ENCODE measurements around the gene SCARB1.

The SCARB1 gene

DNA sequence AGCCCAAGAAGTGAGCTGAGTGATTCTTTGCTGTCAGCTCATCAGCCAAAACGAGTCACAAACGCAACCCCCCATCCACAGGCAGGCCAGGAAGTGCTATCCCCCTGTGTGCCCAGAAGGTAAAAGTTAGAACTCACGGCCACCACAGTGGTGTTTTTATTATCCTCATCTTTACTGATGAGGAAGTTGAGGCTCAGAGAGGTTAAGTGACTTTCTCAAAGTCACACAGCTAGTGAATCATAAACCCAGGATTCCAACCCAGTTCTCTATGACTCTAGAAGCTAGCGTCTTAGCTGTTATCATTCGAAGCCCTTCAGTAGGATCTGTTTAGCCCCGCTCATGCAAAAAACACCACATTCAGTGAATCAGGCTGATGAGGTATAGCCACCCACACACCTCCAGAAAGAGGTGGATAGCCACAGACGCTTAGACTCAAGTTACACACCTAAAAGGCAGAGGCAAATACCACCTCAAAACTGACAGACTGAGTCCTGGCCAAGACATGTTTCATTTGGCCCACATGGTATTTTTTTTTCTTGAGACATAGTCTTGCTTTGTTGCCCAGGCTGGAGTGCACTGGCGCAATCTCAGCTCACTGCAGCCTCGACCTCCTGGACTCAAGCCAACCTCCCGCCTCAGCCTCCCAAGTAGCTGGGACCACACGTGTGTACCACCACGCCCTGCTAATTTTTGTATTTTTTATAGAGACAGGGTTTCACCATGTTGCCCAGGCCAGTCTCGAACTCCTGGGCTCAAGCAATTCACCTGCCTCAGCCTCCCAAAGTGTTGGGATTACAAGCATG lies 100.7 kb downstream of the SCARB1 start:
- no peak for DNase-seq (ENCODE audit: low read depth in 1 of 2, low spot score in 1 of 2)

DNA sequence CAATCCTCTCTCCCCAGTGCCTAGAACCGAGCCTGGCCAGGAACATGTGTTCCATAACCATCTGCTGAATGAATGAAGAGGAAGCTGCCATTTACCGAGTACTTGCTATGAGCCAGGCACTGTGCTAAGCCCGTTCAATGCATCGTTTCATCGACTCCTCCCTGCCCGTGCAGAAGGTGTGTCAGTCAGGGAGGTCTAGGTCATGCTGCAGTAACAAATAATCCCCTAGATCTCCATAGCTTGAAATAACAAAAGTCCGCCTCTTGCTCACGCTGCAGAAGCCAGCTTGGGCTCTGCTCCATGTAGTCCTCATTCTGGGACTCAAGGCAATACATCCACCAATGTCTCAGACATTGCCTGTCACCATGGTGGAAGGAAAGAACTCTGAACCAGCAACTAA lies 101.3 kb downstream of the SCARB1 start:
- DNase-seq (ENCODE audit: low read depth in 1 of 2, low spot score in 1 of 2), result no peak

DNA sequence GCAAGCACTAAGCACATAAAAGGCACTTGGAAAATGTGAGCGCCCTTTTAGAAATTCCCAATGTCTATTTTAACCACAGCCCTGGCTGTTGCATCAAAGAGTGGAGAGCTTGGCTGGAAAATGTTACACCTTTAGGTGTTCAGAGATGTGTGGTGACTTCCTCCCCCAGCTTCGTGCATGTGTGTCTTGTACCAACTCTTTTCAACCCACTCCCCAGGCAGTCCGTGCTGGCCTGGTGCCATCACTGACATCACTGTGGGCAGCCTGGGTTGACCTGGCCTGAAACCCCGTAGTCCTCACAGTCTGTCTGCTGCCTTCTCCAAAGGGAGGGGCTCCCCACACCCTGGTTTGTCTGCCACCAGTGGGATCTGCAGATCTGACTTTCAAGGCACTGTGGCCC lies 101.8 kb downstream of the SCARB1 start:
- no peak for DNase-seq (ENCODE audit: low read depth in 1 of 2, low spot score in 1 of 2)

DNA sequence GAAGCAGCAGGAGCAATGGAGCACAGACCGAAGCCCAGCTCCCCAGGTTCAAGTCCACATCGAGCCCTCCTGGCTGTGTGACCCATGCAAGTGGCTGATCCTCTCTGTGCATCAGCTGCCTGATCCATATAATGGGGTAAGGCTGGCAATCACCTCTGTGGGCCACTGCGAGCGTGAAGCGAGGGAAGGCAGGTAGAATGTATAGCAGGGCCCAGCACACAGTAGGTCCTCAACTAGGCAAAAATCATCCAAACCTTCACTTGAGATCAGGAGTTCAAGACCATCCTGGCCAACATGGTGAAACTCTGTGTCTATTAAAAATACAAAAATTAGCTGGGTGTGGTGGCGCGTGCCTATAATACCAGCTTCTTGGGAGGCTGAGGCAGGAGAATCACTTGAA lies 102.6 kb downstream of the SCARB1 start:
- DNase-seq (ENCODE audit: low read depth in 1 of 2, low spot score in 1 of 2), result no peak

DNA sequence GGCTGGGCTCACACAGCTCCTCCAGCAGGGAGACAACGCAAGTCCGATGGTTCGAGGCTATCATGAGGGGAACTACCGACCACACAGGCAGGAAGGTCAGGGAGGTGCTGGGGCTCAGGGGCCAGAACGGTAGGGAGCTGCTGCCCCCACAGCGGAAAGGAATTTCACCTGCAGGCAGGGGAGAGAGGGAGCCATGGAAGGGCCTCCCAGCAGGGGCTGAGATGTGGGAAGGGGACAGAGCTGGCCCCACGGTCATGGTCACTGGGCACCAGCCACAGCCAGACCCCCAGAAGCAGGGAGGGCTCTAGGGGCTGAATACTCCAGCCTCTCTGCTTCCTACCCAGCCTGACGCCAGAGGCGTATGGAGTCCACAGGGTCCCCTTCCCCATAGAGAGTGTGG lies 103.1 kb downstream of the SCARB1 start:
- no peak for DNase-seq (ENCODE audit: low read depth in 1 of 2, low spot score in 1 of 2)

DNA sequence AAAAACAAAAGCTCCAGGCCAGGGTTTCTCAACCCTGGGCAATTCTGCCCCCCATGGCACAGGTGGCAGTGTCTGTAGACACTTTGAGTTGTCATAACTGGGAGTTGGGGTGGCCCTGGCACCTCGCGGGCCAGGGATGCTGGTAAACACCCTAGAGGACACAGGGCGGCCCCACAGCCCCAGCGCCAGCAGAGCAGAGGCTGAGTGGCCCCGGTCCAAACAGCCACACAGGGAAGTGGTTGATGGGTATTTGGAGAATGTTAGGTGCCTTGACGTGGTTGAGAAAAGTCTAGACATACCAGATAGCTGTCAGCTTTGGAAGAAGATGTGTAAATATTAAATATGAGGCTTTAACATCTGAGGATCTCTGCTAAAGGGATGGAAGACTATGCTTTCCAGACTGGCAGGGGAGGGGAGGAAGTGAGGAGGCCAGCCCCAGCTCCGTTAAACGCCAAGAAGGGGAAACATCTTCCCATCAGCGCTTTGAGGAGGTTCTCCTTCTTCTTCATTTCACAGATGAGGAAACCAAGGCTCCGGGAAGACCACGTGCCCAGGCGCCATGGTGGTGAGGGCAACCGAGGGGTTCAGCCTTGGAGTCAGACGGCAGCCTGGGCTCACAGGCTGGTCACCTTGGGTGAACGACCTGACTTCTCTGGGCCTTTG lies 103.7 kb downstream of the SCARB1 start:
- no peak for DNase-seq (ENCODE audit: low read depth in 1 of 2, low spot score in 1 of 2)

DNA sequence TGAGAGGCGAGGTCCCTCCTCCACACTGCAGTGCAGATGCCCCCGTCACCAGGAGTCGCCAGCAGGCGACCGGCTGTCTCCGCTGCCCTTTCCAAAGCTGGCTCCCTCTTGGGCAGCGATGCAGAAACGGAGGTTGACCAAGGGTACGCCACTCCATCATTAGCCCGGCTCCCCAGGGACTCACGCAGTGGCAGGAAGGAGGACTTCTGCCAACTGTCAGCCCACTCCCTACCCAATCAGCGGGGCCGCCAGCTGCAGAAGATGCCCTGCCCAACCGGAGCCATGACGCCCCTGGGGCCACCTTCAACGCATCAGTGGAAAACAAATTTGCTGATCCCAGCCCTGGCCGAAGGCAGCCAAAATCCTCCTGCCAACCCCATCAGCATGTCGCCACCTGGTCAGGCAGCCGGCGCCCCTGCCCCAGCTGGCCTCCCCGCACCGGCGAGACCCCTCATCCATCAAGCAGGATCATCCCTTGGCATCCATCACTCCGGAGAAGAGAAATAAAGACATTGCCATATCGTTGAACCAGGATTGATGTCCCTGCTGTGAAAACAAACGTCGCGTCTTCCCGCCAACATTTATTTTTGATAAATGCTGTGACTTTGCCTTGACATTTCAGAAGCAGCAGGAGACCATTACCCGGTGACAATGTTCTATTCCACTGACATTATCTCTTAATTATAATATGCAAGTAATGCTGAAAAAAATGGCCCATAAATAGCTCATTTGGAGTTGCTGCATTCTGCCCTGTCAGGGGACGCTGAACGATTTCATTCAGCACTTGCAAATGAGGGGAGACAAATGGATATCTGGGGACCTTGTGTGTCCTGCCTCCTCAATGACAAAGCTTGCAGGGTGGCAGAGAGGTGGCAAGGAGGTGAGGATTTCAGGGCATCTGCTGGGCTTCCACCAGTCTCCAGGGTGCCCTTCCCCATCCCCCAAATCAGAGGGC lies 105.1 kb downstream of the SCARB1 start:
- DNase-seq (ENCODE audit: low read depth in 1 of 2, low spot score in 1 of 2), result no peak

DNA sequence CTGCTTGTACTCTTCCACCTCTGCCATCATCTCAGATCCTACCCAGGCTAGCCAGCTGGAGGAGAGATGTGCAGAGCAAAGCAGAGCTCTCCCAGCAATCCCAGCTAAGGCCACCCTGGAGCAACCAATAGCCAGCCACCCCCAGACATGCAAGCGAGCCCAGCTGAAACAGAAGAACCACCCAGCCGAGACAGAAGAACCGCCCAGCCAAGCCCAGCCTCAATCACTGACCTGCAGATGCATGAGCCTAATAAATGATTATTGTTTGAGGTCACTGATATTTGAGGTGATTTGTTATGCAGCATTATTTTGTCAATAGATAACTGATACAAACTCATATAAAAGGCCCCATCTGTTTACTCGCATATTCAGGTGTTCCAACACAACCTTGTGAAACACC lies 106.3 kb downstream of the SCARB1 start:
- no peak for DNase-seq (ENCODE audit: low read depth in 1 of 2, low spot score in 1 of 2)

DNA sequence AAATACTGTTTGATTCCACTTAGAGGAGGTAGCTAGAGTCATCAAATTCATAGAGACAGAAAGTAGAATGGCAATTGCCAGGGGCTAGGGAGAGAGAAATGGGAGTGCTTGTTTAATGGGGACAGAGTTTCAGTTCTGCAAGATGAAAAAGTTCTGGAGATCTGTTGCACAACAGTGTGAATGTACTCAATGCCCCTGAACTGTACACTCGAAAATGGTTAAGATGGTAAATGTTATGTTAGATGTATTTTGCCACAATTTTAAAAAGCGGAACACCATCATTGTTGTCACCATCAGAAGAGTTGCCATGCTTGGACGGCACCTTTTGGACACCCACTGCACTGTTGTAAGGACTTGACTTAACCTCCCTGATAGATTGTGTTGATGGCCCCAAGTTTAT lies 106.9 kb downstream of the SCARB1 start:
- DNase-seq (ENCODE audit: low read depth in 1 of 2, low spot score in 1 of 2), result no peak

DNA sequence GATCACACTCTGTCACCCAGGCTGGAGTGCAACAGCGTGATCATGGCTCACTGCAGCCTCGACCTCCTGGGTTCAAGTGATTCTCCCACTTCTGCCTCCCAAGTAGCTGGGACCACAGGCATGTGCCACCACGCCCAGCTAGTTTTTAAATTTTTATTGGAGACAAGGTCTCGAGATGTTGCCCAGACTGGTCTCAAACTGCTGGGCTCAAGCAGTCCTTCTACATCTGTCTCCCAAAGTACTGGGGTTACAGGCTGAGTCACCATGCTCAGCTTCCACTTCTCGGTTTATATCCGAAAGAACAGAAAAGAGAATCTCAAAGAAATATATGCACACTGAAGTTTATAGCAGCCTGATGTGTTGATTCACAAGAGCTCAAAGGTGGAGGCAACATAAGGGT lies 107.5 kb downstream of the SCARB1 start:
- DNase-seq (ENCODE audit: low read depth in 1 of 2, low spot score in 1 of 2), result no peak

DNA sequence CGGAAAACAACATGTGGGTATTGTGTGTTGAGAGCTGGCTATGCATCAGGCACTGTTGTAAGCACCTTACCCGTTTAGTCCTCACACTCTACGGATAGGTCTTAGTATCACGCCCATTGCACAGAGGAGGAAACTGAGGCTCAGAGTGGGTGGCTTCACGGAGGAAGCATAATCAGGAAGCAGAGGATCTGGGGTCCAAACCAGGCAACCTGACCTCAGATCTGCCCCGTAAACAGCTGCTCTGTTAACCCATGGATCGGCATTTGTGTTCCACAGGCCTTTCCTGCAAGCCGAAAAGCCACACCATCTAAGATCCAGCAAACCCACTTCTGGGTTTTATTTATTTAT lies 107.9 kb downstream of the SCARB1 start:
- DNase-seq (ENCODE audit: low read depth in 1 of 2, low spot score in 1 of 2), result no peak

DNA sequence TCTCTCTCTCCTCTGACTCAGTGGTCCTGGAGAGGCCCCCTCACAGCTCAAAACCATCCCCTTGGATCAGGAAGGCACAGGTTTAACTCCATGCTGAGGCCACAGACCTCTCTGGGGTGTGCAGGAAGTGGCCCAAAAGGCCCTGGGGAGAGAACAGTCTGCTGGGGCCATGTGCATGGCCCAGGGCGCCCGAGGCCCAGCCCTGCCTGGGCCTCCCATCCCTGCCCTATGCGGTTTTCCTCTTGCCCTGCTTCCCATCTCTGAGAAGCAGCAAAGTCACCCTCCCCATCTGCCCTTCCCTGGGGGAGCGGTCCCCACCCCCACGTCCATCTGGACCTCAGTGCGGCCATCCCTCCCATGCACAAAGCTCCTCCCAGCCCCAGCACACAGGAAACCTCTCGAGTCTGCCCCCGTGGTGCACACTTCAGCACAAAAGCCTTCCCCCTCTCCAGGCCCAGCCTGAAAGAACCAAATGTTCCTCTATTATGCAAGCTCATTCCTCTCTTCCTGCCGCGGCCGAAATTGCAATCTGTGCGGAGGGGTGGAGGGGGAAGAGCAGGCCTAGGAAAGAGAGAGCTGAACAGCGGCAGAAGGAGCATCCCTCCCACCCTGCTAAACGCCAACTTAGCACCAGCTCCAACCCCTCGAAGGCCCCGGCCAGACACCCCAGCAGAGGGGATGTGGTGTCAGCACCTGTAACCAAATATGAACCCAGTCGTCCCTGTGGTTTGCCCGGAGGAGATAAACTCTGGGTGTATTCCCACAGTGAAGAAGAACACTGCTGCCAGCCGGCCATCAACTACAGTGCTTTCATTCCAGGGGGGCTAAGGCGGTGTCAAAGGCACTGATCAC lies 108.5 kb downstream of the SCARB1 start:
- no peak for DNase-seq (ENCODE audit: low read depth in 1 of 2, low spot score in 1 of 2)

DNA sequence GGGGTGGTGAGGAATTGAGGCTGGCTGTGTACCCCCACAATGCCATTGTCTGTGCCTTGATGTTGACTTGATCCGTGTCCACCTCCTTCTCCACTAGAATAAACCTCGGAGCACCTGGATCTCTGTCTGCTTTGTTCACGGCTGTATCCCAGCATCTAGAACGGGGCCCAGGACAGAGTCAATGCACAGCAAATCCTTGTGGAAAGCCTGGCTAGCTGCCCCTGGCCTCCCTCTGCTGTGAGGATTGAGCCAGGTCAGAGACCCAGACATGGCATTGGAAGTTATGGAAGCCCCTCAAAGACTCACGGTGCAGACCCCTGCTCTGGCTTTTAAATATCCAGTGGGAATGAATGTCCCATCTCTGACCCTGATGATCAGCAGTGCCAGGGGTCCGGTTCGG lies 109.2 kb downstream of the SCARB1 start:
- DNase-seq (ENCODE audit: low read depth in 1 of 2, low spot score in 1 of 2), result no peak

DNA sequence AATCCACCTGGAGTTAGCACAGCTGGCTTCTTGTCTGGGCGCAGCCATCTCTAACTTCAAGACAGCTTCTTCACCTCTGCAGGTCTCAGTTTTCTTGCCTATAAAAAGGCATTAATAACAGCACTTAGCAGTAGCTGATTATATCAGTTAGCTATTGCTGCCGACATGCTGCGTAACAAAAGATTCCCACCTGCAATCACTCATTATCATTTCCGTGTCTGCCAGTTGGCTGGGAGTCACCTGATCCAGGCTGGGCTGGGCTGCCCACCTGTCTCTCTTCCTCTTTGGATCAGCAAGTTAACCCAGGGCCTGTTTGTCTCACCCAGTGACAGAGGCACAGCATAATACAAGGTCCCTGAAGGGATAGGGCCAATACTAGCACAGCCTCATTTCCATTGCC lies 109.7 kb downstream of the SCARB1 start:
- no peak for DNase-seq (ENCODE audit: low read depth in 1 of 2, low spot score in 1 of 2)

DNA sequence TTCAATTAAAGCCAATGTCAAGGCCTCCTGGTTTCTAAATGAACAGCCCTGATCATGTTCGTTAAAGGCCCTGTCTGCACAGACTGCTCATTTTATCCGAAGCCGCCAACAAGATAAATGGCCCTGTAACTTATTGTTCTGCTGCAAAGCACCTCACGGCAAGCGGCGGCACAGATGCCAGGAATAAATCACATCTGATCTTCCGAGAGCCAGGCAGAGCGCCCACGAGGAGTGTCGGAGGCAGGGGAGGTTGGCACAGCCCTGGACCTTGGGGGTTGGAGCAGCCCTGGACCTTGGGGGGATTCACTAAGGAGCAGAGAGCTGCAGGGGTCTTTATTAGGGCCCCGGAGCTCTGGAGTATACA lies 110.5 kb downstream of the SCARB1 start:
- no peak for DNase-seq (ENCODE audit: low read depth in 1 of 2, low spot score in 1 of 2)

DNA sequence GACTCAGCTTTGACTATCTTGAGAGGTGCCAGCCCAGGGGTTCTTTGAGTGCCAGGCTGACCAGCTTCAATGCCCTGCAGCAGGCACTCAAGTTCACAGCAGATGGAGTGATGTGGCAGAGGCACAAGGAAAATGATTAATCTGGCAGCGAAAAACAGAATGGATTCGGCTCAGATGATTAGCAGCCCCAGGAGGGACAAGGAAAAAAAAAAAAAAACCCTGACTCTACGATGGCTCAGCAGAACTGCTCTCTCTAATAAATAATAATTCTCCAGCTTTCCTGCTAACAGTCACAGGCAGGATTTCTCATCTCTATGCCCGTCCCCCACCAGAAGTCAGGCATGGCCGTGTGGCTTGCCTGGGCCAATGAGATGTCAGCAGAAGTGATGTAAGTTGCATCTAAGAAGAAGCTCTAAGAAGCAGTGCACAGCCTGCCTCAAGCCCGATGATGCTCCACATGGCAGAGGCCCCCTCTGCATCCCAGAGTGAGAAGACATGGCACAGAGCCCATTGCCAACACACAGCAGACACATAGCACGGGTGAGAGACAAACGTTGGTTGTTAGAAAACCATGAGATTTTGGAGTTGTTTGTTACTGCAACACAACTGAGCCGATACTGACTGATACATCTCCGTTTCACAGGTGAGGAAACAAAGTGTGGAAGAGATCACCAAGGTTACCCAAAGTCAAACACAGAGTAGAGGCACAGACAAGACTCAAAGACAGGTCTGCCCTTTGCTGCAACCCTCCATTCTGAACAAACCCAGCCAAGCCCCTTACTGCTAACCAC lies 111.0 kb downstream of the SCARB1 start:
- DNase-seq (ENCODE audit: low read depth in 1 of 2, low spot score in 1 of 2), result no peak

DNA sequence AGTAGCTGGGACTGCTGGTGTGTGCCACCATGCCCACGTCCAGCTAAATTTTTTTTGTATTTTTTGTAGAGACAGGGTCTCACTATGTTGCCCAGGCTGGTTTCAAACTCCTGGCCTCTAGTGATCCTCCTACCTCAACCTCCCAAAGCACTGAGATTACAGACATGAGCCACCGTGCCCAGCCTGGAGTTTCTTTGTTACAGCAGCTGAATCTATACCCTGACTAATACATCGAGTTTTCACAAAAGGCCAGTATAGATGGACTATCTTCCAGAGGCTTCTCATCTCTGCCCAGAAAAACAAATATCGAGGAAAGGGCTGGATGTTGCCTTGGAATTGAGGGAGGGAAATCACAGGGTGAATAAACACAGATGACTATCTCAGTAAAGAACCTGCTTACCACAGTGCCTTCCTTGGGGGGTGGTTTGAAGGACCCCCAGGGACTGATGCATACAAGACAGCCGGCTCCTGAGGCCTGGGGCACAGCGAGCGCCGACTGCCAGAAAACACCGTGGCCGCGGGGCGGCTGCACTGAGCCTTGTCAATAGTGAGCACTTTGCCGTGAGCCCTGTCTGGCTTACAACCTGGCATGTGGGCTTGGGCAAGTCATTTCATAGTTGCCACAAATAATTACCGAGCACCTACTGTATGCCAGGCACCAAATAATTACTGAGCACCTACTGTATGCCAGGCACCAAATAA lies 111.9 kb downstream of the SCARB1 start:
- DNase-seq (ENCODE audit: low read depth in 1 of 2, low spot score in 1 of 2), result no peak

DNA sequence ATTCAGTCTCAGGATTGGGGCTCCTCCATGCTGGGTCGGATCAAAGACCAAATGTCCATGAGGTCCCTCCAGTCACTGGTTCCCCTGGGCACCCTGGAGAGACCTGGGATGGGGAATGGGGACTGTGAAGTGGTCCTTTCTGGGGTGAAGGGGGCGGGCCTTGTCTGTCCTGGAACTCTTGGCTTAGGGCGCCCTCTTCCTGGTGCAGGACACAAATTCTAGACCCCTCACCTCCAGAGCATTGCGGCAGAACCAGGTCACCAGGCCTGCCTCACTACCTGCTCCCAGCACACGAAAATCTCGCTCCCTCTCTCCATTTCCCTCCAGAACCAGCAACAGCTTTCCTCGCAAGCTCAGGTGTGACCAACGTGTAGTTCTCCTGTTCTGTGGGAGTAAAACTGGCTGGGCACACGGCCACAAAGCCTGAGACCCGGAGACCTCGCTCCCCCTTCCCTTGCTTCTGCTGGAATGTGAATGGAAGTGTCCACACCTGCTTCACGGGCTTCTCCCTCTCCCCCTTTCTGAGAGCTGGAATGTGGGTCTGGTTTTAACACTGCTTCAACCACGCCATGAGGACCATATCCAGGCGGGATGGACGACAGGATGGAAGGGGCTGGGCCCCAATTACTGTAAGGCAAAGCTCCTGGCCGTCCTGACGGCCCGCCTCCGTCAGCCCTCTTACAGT lies 112.7 kb downstream of the SCARB1 start:
- DNase-seq (ENCODE audit: low read depth in 1 of 2, low spot score in 1 of 2), result no peak

DNA sequence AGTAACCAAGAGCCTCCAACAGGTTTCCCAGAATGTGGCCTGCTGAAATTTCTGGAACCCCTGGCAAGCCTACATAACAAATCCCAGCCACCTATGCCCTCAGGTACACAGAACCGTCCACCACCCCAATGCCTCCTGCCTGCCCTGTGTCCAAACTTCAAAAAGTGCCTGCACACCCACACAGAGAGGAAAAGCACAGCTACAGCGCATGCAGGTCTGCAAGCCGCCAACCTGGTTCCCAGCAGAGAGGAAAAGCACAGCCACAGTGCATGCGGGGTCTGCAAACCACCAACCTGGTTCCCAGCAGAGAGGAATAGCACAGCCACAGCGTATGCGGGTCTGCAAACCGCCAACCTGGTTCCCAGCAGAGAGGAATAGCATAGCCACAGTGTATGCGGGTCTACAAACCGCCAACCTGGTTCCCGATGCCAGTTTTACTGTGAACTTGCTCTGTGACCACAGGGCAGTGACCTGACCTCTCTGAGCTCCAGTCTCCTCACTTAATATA lies 113.5 kb downstream of the SCARB1 start:
- no peak for DNase-seq (ENCODE audit: low read depth in 1 of 2, low spot score in 1 of 2)

All from stimulated activated CD4-positive, alpha-beta T cell treated with anti-CD3 and anti-CD28 coated beads, Interleukin-15, amount 100 ng/mL, for 1 hour (primary cell).